Nephron progenitor cell (in vitro differentiated cells): ENCODE measurements around the gene IFNA16.
"Not testable (repeated sequence)": the region's sequence is repeated elsewhere in the genome, so short reads cannot be mapped to it uniquely, and the experiment has no call there.

ENCODE experiments used
- DNase-seq: peaks from one replicate; pipeline ENCODE4 v3.0.0; 2021
- H3K27ac Mint-ChIP-seq: 2 replicates; pipeline ENCODE4 v1.8.0; 2021; ENCODE audit warnings: mild to moderate bottlenecking, moderate library complexity, mixed read lengths
- H3K27me3 Mint-ChIP-seq: 2 replicates; pipeline ENCODE4 v1.8.0; 2021; ENCODE audit warnings: mild to moderate bottlenecking, low read depth, mixed read lengths; ENCODE audit not compliant: poor library complexity
- H3K36me3 Mint-ChIP-seq: 2 replicates; pipeline ENCODE4 v1.8.0; 2021; ENCODE audit warnings: low read depth, mixed read lengths
- H3K4me1 Mint-ChIP-seq: 2 replicates; pipeline ENCODE4 v1.8.0; 2021; ENCODE audit warnings: mixed read lengths
- H3K4me3 Mint-ChIP-seq: 2 replicates; pipeline ENCODE4 v1.8.0; 2021; ENCODE audit warnings: mild to moderate bottlenecking, moderate library complexity, mixed read lengths
- H3K9me3 Mint-ChIP-seq: 2 replicates; pipeline ENCODE4 v1.8.0; 2021; ENCODE audit warnings: mild to moderate bottlenecking, moderate library complexity, mixed read lengths
- TF ChIP-seq, protein P1 (sequence below): fragments of 200-600 bp; sonication (generic); IDR thresholded peaks from 2 replicates; pipeline ENCODE4 v1.5.0; 2021; ENCODE audit warnings: antibody characterized with exemption

Gene IFNA16

GRCh38 chr9:21172156-21172555, 45.0 kb downstream of the IFNA16 start:
- H3K9me3 Mint-ChIP-seq: no peaks in the 10 kb centered on the region
- TF ChIP-seq, protein P1, sequence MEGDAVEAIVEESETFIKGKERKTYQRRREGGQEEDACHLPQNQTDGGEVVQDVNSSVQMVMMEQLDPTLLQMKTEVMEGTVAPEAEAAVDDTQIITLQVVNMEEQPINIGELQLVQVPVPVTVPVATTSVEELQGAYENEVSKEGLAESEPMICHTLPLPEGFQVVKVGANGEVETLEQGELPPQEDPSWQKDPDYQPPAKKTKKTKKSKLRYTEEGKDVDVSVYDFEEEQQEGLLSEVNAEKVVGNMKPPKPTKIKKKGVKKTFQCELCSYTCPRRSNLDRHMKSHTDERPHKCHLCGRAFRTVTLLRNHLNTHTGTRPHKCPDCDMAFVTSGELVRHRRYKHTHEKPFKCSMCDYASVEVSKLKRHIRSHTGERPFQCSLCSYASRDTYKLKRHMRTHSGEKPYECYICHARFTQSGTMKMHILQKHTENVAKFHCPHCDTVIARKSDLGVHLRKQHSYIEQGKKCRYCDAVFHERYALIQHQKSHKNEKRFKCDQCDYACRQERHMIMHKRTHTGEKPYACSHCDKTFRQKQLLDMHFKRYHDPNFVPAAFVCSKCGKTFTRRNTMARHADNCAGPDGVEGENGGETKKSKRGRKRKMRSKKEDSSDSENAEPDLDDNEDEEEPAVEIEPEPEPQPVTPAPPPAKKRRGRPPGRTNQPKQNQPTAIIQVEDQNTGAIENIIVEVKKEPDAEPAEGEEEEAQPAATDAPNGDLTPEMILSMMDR: no peak
- H3K4me3 Mint-ChIP-seq: no peak overlapping the region
- H3K27me3 Mint-ChIP-seq: peaks cover 30% of the 10 kb centered on the region
- H3K27ac Mint-ChIP-seq: no peak overlapping the region
- no peaks in the 10 kb centered on the region for H3K36me3 Mint-ChIP-seq
- H3K4me1 Mint-ChIP-seq: no peaks in the 10 kb centered on the region
- no peak for DNase-seq

DNA sequence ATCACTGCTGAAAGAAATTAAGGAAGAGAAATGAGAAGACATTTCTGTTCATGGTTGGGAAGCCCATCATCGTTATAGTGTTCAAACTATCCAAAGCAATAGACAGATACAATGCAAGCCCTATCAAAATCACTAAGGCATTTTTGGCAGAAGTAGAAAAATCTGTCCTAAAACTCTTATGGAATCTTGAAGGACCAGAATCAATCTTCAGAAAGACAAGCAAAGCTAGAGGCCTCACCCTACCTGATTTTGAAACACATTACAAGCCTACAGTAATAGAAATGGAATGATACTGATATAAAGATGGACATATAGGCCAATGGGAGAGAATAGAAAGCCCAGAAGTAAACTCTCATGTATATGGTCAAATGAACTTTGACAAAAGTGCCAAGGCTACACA, 45.8 kb downstream of the IFNA16 start:
- H3K27ac Mint-ChIP-seq: no peak overlapping the region
- peaks cover 26% of the 10 kb centered on the region for H3K27me3 Mint-ChIP-seq
- H3K4me1 Mint-ChIP-seq: no peaks in the 10 kb centered on the region
- H3K36me3 Mint-ChIP-seq: no peaks in the 10 kb centered on the region
- H3K4me3 Mint-ChIP-seq: no peak overlapping the region
- DNase-seq: no peak
- H3K9me3 Mint-ChIP-seq: no peaks in the 10 kb centered on the region
- TF ChIP-seq, protein P1: no peak

GRCh38 chr9:21166560-21166959, 50.6 kb downstream of the IFNA16 start, which contains the start of gene IFNA21:
Gene IFNA21, minus strand, starts transcription at chr9:21166660. Its CDS starts 48 bp downstream, at chr9:21166612.
- H3K4me3 Mint-ChIP-seq, H3K9me3 Mint-ChIP-seq, DNase-seq, H3K4me1 Mint-ChIP-seq, H3K27ac Mint-ChIP-seq, H3K36me3 Mint-ChIP-seq: not testable (repeated sequence)
- peaks cover 15% of the 10 kb centered on the region for H3K27me3 Mint-ChIP-seq
